ENCODE results near the gene EFCAB9.
A peak's percentile ranks its signal among the peaks of the same experiment; 100 is the strongest.

Gene EFCAB9

GRCh38 chr5:172234031-172234430 is 40.1 kb downstream of the EFCAB9 start:
- Mint-ChIP-seq H3K4me1 (ENCODE audit: low read depth) (peaks cover 49% of the 10 kb centered on the region), H3K27ac (no peak overlapping the region), H3K9me3 (no peaks in the 10 kb centered on the region)

GRCh38 chr5:172235132-172235780 is 41.3 kb downstream of the EFCAB9 start:
- Mint-ChIP-seq H3K36me3 (ENCODE audit: low read depth) (peaks cover 27% of the 10 kb centered on the region), H3K4me3 (no peak overlapping the region), H3K27ac (peak overlapping the region; percentile 42), H3K4me1 (ENCODE audit: low read depth) (peaks cover 46% of the 10 kb centered on the region), H3K9me3 (no peaks in the 10 kb centered on the region), H3K27me3 (no peaks in the 10 kb centered on the region)

More at GRCh38 chr5:172234031-172234430, 40.1 kb downstream of the EFCAB9 start:
- H3K27me3 Mint-ChIP-seq = no peaks in the 10 kb centered on the region
- H3K36me3 Mint-ChIP-seq (ENCODE audit: low read depth) = peaks cover 32% of the 10 kb centered on the region
- no peak overlapping the region for H3K4me3 Mint-ChIP-seq

GRCh38 chr5:172235827-172236736 is 42.1 kb downstream of the EFCAB9 start:
- Mint-ChIP-seq H3K27ac (peak overlapping the region; percentile 42), H3K4me3 (no peak overlapping the region), H3K4me1 (ENCODE audit: low read depth) (peaks cover 44% of the 10 kb centered on the region), H3K9me3 (no peaks in the 10 kb centered on the region), H3K27me3 (no peaks in the 10 kb centered on the region), H3K36me3 (ENCODE audit: low read depth) (peaks cover 21% of the 10 kb centered on the region)

- no peaks in the 10 kb centered on the region for H3K27me3 Mint-ChIP-seq
- H3K9me3 Mint-ChIP-seq = peaks cover 4% of the 10 kb centered on the region
- H3K27ac Mint-ChIP-seq = peak overlapping the region; percentile 15
- no peak overlapping the region for H3K4me3 Mint-ChIP-seq
- peaks cover 13% of the 10 kb centered on the region for H3K36me3 Mint-ChIP-seq (ENCODE audit: low read depth)
- peaks cover 48% of the 10 kb centered on the region for H3K4me1 Mint-ChIP-seq (ENCODE audit: low read depth)
These were observed 44.4 kb downstream of the EFCAB9 start for GRCh38 chr5:172238334-172238733.

GRCh38 chr5:172243302-172243701 is 49.3 kb downstream of the EFCAB9 start:
- no peak overlapping the region for H3K27ac Mint-ChIP-seq
- H3K36me3 Mint-ChIP-seq (ENCODE audit: low read depth) = peaks cover 23% of the 10 kb centered on the region
- no peaks in the 10 kb centered on the region for H3K27me3 Mint-ChIP-seq
- H3K4me3 Mint-ChIP-seq = peak overlapping the region; percentile 28
- H3K4me1 Mint-ChIP-seq (ENCODE audit: low read depth) = peaks cover 28% of the 10 kb centered on the region
- H3K9me3 Mint-ChIP-seq = peaks cover 4% of the 10 kb centered on the region

GRCh38 chr5:172245046-172245445 is 51.1 kb downstream of the EFCAB9 start:
- Mint-ChIP-seq H3K27ac (no peak overlapping the region), H3K4me3 (no peak overlapping the region), H3K36me3 (ENCODE audit: low read depth) (peaks cover 29% of the 10 kb centered on the region), H3K4me1 (ENCODE audit: low read depth) (peaks cover 14% of the 10 kb centered on the region), H3K27me3 (no peaks in the 10 kb centered on the region), H3K9me3 (peaks cover 4% of the 10 kb centered on the region)

GRCh38 chr5:172245703-172246125 is 51.7 kb downstream of the EFCAB9 start:
- peaks cover 14% of the 10 kb centered on the region for H3K4me1 Mint-ChIP-seq (ENCODE audit: low read depth)

GRCh38 chr5:172248637-172249036 is 54.7 kb downstream of the EFCAB9 start:
- Mint-ChIP-seq H3K4me3 (no peak overlapping the region), H3K27me3 (no peaks in the 10 kb centered on the region), H3K36me3 (ENCODE audit: low read depth) (peaks cover 39% of the 10 kb centered on the region), H3K4me1 (ENCODE audit: low read depth) (peaks cover 9% of the 10 kb centered on the region), H3K27ac (no peak overlapping the region), H3K9me3 (peaks cover 23% of the 10 kb centered on the region)

More at GRCh38 chr5:172245703-172246125, 51.7 kb downstream of the EFCAB9 start:
- Mint-ChIP-seq H3K9me3 (peaks cover 7% of the 10 kb centered on the region), H3K27me3 (no peaks in the 10 kb centered on the region), H3K27ac (no peak overlapping the region), H3K36me3 (ENCODE audit: low read depth) (peaks cover 33% of the 10 kb centered on the region), H3K4me3 (no peak overlapping the region)

- H3K4me1 Mint-ChIP-seq (ENCODE audit: low read depth) = peaks cover 5% of the 10 kb centered on the region
- no peak overlapping the region for H3K27ac Mint-ChIP-seq
- peaks cover 56% of the 10 kb centered on the region for H3K36me3 Mint-ChIP-seq (ENCODE audit: low read depth)
- peaks cover 23% of the 10 kb centered on the region for H3K9me3 Mint-ChIP-seq
- H3K27me3 Mint-ChIP-seq = no peaks in the 10 kb centered on the region
- no peak overlapping the region for H3K4me3 Mint-ChIP-seq
These were observed 57.4 kb downstream of the EFCAB9 start for GRCh38 chr5:172251419-172251818.

- Mint-ChIP-seq H3K27ac (no peak overlapping the region), H3K4me1 (ENCODE audit: low read depth) (no peaks in the 10 kb centered on the region), H3K36me3 (ENCODE audit: low read depth) (peaks cover 56% of the 10 kb centered on the region), H3K4me3 (no peak overlapping the region), H3K9me3 (peaks cover 23% of the 10 kb centered on the region), H3K27me3 (no peaks in the 10 kb centered on the region)
These were observed 58.5 kb downstream of the EFCAB9 start for GRCh38 chr5:172252501-172252900.
